ENCODE data around the gene ACTR10. TPM values are rescaled to one million over a fixed set of nuclear protein-coding genes. Genes with fewer than 3 reads are reported as not detected.

Gene ACTR10
- total RNA-seq, 3 donors from 2014 or later = 29.0 to 35.4 (median 34.4) TPM

- no peak for ATAC-seq
- Mint-ChIP-seq H3K4me1 (ENCODE audit: low read depth) (peaks cover 57% of the 10 kb centered on the region), H3K36me3 (ENCODE audit: insufficient read depth) (peaks cover 51% of the 10 kb centered on the region)
Observed at GRCh38 chr14:58281969-58282368, 82.0 kb downstream of the ACTR10 start.

GRCh38 chr14:58282925-58283593 lies 83.1 kb downstream of the ACTR10 start:
- Mint-ChIP-seq H3K9me3 (no peaks in the 10 kb centered on the region), H3K4me3 (no peak overlapping the region), H3K27me3 (ENCODE audit: low read depth) (no peaks in the 10 kb centered on the region), H3K36me3 (ENCODE audit: insufficient read depth) (peaks cover 60% of the 10 kb centered on the region), H3K4me1 (ENCODE audit: low read depth) (peaks cover 65% of the 10 kb centered on the region)
- DNase-seq (no peak), ATAC-seq (no peak)

More at GRCh38 chr14:58281969-58282368, 82.0 kb downstream of the ACTR10 start:
- DNase-seq = no peak
- Mint-ChIP-seq H3K9me3 (no peaks in the 10 kb centered on the region), H3K4me3 (no peak overlapping the region), H3K27me3 (ENCODE audit: low read depth) (no peaks in the 10 kb centered on the region)

GRCh38 chr14:58283730-58284129 lies 83.8 kb downstream of the ACTR10 start:
- H3K36me3 Mint-ChIP-seq (ENCODE audit: insufficient read depth) = peaks cover 64% of the 10 kb centered on the region

GRCh38 chr14:58285132-58285531 lies 85.2 kb downstream of the ACTR10 start:
- H3K9me3 Mint-ChIP-seq = no peaks in the 10 kb centered on the region
- no peak overlapping the region for H3K4me3 Mint-ChIP-seq
- H3K4me1 Mint-ChIP-seq (ENCODE audit: low read depth) = peaks cover 76% of the 10 kb centered on the region
- ATAC-seq = no peak
- peaks cover 66% of the 10 kb centered on the region for H3K36me3 Mint-ChIP-seq (ENCODE audit: insufficient read depth)
- no peaks in the 10 kb centered on the region for H3K27me3 Mint-ChIP-seq (ENCODE audit: low read depth)
- DNase-seq = no peak

More at GRCh38 chr14:58283730-58284129, 83.8 kb downstream of the ACTR10 start:
- H3K27me3 Mint-ChIP-seq (ENCODE audit: low read depth) = no peaks in the 10 kb centered on the region
- DNase-seq (no peak), ATAC-seq (no peak)
- no peaks in the 10 kb centered on the region for H3K9me3 Mint-ChIP-seq
- H3K4me1 Mint-ChIP-seq (ENCODE audit: low read depth) = peaks cover 71% of the 10 kb centered on the region
- H3K4me3 Mint-ChIP-seq = no peak overlapping the region

Other genes with a start within 250 kb of the ACTR10 start
- not detected for gene ARMH4, start 47.9 kb upstream of the ACTR10 start, total RNA-seq
- 100 to 1,000 TPM; 485 to 528 (median 512) TPM for gene PSMA3, start 44.7 kb downstream of the ACTR10 start, total RNA-seq
- gene ARID4A, start 98.4 kb downstream of the ACTR10 start, total RNA-seq = 10 to 100 TPM; 12.2 to 17.4 (median 13.2) TPM
- gene TOMM20L, start 195.8 kb downstream of the ACTR10 start, total RNA-seq = not detected
- gene TIMM9, start 227.4 kb downstream of the ACTR10 start, total RNA-seq = 10 to 100 TPM; 80.4 to 82.7 (median 81.8) TPM
- 10 to 100 TPM in 1 of 3 donors, 1 to 10 TPM in 2; 8.4 to 10.1 (median 9.3) TPM for gene KIAA0586, start 227.6 kb downstream of the ACTR10 start, total RNA-seq